HFFc6 (cell line): ENCODE results near the gene CYP8B1. TPM values are rescaled to one million over a fixed set of nuclear protein-coding genes. Genes with fewer than 3 reads are reported as not detected.

ENCODE experiments used
- DNase-seq: peaks from one replicate; pipeline ENCODE4 v3.0.0-alpha.2; 2018
- H3K27ac Mint-ChIP-seq: 2 replicates; pipeline ENCODE4 v1.8.0; 2020; ENCODE audit warnings: mild to moderate bottlenecking, mixed read lengths
- H3K27me3 Mint-ChIP-seq: 2 replicates; pipeline ENCODE4 v1.8.0; 2021; ENCODE audit warnings: mild to moderate bottlenecking, moderate library complexity, mixed read lengths; ENCODE audit not compliant: insufficient read depth
- H3K36me3 Mint-ChIP-seq: 2 replicates; pipeline ENCODE4 v1.8.0; 2021; ENCODE audit warnings: low read depth, mixed read lengths
- H3K4me1 Mint-ChIP-seq: 2 replicates; pipeline ENCODE4 v1.8.0; 2020; ENCODE audit warnings: low read depth, mixed read lengths
- H3K4me3 Mint-ChIP-seq: 2 replicates; pipeline ENCODE4 v1.8.0; 2020; ENCODE audit warnings: mild to moderate bottlenecking, moderate library complexity, mixed read lengths
- H3K9me3 Mint-ChIP-seq: 2 replicates; pipeline ENCODE4 v1.8.0; 2020; ENCODE audit warnings: mild to moderate bottlenecking, mixed read lengths
- total RNA-seq, 6 experiments: library from RNA; stranded (reverse); fragmentation: NEBNext Ultra II Directional; extraction: Animal tissue kit (Norgen Biotek cat#: 25700); gene quantifications; 2 replicates in 1 of 6; 3 replicates in 5 of 6; pipeline ENCODE4 v1.2.3, GENCODE V29; 2021
- TF ChIP-seq, protein P1 (sequence below): fragments of 200-600 bp; sonication (generic); IDR thresholded peaks from 2 replicates; pipeline ENCODE4 v1.5.0; 2021; ENCODE audit warnings: antibody characterized with exemption, mild to moderate bottlenecking

The CYP8B1 gene
- total RNA-seq, 6 experiments from 2014 or later = not detected

DNA sequence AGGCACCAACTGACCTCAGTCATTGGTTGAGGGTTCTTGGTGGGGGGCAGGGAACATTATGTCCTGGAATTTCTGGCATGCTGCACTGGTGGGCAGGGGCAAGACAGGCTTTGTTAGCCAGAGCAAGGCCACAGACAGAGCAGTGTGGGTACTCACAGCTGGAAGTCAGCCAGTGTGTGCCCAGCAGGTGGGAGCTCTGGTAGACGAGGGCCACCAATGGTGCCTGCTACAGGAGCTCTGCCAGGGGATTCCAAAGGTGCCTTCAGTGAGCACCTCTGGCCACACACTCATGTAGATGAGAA is 31.3 kb downstream of the CYP8B1 start:
- H3K9me3 Mint-ChIP-seq = no peaks in the 10 kb centered on the region
- TF ChIP-seq, protein P1, sequence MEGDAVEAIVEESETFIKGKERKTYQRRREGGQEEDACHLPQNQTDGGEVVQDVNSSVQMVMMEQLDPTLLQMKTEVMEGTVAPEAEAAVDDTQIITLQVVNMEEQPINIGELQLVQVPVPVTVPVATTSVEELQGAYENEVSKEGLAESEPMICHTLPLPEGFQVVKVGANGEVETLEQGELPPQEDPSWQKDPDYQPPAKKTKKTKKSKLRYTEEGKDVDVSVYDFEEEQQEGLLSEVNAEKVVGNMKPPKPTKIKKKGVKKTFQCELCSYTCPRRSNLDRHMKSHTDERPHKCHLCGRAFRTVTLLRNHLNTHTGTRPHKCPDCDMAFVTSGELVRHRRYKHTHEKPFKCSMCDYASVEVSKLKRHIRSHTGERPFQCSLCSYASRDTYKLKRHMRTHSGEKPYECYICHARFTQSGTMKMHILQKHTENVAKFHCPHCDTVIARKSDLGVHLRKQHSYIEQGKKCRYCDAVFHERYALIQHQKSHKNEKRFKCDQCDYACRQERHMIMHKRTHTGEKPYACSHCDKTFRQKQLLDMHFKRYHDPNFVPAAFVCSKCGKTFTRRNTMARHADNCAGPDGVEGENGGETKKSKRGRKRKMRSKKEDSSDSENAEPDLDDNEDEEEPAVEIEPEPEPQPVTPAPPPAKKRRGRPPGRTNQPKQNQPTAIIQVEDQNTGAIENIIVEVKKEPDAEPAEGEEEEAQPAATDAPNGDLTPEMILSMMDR = no peak
- H3K4me3 Mint-ChIP-seq = no peak overlapping the region
- peaks cover 10% of the 10 kb centered on the region for H3K4me1 Mint-ChIP-seq
- H3K27ac Mint-ChIP-seq = no peak overlapping the region
- DNase-seq = no peak
- no peaks in the 10 kb centered on the region for H3K36me3 Mint-ChIP-seq
- peaks cover 13% of the 10 kb centered on the region for H3K27me3 Mint-ChIP-seq

- H3K27ac Mint-ChIP-seq = no peak overlapping the region
- no peak overlapping the region for H3K4me3 Mint-ChIP-seq
- TF ChIP-seq, protein P1 = no peak
- H3K36me3 Mint-ChIP-seq = no peaks in the 10 kb centered on the region
- peaks cover 17% of the 10 kb centered on the region for H3K27me3 Mint-ChIP-seq
- peaks cover 15% of the 10 kb centered on the region for H3K4me1 Mint-ChIP-seq
- H3K9me3 Mint-ChIP-seq = no peaks in the 10 kb centered on the region
- DNase-seq = no peak
Observed at GRCh38 chr3:42843713-42844411, 31.8 kb downstream of the CYP8B1 start.

- Mint-ChIP-seq H3K4me3 (no peak overlapping the region), H3K27ac (no peak overlapping the region), H3K27me3 (peaks cover 22% of the 10 kb centered on the region), H3K9me3 (no peaks in the 10 kb centered on the region), H3K36me3 (no peaks in the 10 kb centered on the region), H3K4me1 (peaks cover 7% of the 10 kb centered on the region)
- TF ChIP-seq, protein P1 = no peak
- DNase-seq = no peak
Observed at GRCh38 chr3:42841332-42841731, 34.3 kb downstream of the CYP8B1 start.

DNA sequence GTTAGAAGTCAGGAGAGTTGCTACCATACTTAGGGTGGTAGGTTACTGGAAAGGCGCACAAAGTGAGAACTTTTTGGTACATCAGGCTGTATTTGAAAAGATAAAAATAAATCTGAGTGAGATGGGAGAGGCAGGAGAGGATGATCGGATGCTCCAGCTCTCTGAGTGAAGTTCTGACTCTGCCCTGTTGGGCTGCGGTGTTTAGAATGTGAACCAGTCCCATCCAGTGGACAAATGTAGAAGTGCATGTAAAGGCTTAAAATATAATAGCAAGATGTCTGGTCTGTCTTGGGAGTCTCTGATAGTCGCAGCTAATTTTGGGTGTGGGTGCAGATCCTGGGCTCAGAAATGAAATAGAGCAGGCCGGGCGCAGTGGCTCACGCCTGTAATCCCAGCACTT is 36.1 kb downstream of the CYP8B1 start:
- peaks cover 27% of the 10 kb centered on the region for H3K27me3 Mint-ChIP-seq
- H3K36me3 Mint-ChIP-seq = no peaks in the 10 kb centered on the region
- TF ChIP-seq, protein P1 = peak; percentile 84
- DNase-seq = peak; percentile 74
- peaks cover 7% of the 10 kb centered on the region for H3K4me1 Mint-ChIP-seq
- no peak overlapping the region for H3K27ac Mint-ChIP-seq
- H3K4me3 Mint-ChIP-seq = peak overlapping the region; percentile 84
- H3K9me3 Mint-ChIP-seq = no peaks in the 10 kb centered on the region

- TF ChIP-seq, protein P1 = no peak
- DNase-seq = no peak
- Mint-ChIP-seq H3K4me3 (no peak overlapping the region), H3K9me3 (no peaks in the 10 kb centered on the region), H3K27ac (no peak overlapping the region), H3K36me3 (no peaks in the 10 kb centered on the region), H3K27me3 (peaks cover 24% of the 10 kb centered on the region), H3K4me1 (peaks cover 7% of the 10 kb centered on the region)
Observed at GRCh38 chr3:42838571-42838970, 37.1 kb downstream of the CYP8B1 start.
